ENCODE results near the gene IFFO2.

The IFFO2 gene

DNA sequence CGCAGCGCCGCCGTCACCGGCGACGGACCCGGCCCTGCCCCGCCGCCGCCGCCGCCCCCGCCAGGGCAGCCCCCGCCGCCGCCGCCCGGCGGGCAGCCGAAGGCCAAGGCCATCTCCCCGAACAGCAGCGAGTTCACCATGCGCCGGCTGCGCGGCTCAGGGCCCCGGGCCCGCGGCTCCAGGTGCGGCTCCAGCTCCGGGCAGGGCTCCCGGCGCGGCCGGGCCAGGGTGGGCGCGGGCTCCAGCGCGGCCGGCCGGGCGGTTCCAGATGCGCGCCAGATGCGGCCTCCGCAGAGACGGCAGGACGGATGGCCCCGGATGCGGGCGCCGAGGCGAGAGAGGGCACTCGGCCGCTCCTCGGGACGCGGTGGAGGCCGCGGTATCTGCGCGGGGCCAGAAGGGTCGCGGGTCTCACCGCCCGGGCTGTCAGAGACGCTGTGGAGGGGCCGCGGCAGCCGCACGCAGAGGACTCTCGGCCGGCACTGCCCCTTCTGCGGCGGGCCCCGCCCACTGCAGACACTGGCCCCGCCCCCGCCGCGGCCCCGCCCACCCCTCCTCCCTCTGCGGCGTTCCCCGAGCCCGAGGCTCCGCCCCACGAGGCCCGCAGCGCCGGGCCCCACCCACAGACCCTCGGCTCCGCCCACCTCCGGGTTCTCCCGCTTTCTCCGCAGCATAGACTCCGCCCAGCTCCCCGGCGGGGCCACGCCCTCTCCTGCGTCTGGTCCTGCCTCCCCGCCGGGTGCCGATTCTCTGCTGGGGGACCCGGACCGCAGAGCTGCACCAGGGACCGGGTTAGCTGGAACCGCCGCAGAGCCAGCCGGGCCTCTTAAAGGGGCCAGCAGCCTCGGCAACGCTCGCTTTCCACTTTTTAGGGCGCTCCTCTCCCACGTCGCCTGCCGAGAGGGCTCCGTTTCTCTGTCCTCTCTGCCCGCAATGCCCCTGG is at the start of gene IFFO2:
Gene IFFO2 (minus strand): TSS at position 484 of the 943 bp plus-strand sequence. CDS start 344 bp downstream, at position 140.
- no peaks in the 10 kb centered on the region for H3K27me3 Mint-ChIP-seq
- H3K9me3 Mint-ChIP-seq, result no peaks in the 10 kb centered on the region
- peak within 1 kb of the TSS; percentile 92 for H3K4me3 Mint-ChIP-seq
- no peaks in the 10 kb centered on the region for H3K36me3 Mint-ChIP-seq
- H3K27ac Mint-ChIP-seq, result peak within 1 kb of the TSS; percentile 30
- H3K4me1 Mint-ChIP-seq, result peaks cover 53% of the 10 kb centered on the region

DNA sequence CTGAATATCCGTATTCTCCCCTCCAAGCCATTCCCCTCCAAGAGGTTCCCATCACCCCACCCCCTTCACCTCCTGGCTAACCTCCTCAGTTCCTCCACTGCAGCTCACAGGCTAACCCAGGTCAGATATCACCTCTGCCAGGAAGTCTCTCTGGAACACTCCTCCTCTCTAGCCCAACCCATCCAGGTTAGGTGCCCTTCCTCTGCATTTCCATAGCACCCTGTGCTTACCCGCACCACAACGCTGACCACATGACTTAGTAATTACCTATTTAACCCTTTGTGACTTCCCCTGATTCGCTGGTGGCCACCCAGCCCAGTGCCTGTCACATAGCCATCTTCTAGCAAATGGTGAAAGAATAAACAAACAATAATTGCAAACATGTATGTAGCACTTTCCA is 49.5 kb upstream of the IFFO2 start:
- Mint-ChIP-seq H3K27me3 (no peaks in the 10 kb centered on the region), H3K9me3 (peaks cover 13% of the 10 kb centered on the region), H3K4me3 (no peak overlapping the region), H3K4me1 (peaks cover 33% of the 10 kb centered on the region), H3K36me3 (peaks cover 6% of the 10 kb centered on the region), H3K27ac (peak overlapping the region; percentile 44)

DNA sequence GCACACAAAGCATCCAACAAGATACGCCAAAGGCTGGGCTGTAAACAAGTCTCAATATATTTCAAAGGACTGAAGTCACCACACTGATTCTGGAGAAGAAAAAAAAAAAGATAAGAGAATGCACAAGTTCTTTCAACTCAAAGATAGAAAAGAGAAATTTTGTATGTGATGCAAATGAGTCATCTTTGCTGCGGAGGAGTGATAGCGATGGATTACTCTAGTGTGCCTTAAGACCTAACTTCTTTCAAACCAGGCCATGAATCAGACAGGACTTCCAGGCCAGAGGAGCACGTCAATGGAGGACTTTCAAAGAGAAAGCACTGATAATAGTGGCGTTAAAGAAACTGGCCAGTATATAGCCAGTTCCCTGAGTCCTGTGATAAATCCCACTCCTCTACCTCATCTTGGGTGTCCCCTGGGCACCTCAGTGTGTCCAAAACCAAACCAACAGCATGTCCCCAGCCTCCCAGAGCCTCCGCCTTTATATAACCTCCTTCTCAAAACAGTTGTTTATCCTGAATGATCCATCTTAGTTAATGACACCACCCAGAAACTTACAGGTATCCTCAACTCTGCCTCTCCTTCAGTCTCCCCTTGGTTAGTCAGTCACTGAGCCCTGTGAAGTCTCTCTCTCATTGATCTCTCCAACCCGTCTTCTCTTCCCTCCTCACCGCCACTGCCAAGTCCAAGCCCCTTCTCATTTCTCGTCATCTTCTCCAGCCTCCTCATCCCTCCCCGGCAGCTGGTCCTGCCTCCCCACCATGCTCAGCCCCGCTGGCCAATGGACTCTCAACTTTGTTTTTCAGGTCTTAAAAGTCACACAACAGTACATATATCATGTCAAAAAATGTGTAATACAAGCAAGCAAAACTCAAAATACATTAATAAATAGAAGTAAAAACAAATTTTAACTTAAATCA is 47.2 kb upstream of the IFFO2 start:
- no peaks in the 10 kb centered on the region for H3K27me3 Mint-ChIP-seq
- peaks cover 21% of the 10 kb centered on the region for H3K9me3 Mint-ChIP-seq
- no peak overlapping the region for H3K4me3 Mint-ChIP-seq
- H3K4me1 Mint-ChIP-seq, result peaks cover 16% of the 10 kb centered on the region
- peak overlapping the region; percentile 76 for H3K27ac Mint-ChIP-seq
- peaks cover 7% of the 10 kb centered on the region for H3K36me3 Mint-ChIP-seq

DNA sequence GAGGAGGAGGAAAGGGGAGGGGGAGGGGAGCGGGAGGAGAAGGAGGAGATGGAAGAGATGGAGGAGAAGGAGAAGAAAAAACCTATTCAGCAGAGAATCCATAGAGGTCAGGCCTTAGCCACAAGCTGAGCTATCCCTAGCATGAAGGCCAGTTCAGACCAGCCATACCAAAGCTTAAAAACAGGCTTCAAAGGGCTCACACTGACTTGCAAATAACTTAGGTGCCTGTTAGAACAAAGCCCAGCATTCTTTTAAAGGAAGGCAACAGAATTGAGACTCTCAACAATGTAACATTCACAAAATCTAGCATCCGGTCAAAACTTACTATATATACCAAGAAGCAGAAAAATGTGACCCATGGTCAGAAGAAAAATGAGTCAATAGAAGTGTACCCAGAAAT is 43.6 kb upstream of the IFFO2 start:
- no peak overlapping the region for H3K4me3 Mint-ChIP-seq
- H3K27ac Mint-ChIP-seq, result peak overlapping the region; percentile 35
- H3K4me1 Mint-ChIP-seq, result peaks cover 16% of the 10 kb centered on the region
- H3K9me3 Mint-ChIP-seq, result peaks cover 21% of the 10 kb centered on the region
- H3K27me3 Mint-ChIP-seq, result no peaks in the 10 kb centered on the region
- peaks cover 7% of the 10 kb centered on the region for H3K36me3 Mint-ChIP-seq

DNA sequence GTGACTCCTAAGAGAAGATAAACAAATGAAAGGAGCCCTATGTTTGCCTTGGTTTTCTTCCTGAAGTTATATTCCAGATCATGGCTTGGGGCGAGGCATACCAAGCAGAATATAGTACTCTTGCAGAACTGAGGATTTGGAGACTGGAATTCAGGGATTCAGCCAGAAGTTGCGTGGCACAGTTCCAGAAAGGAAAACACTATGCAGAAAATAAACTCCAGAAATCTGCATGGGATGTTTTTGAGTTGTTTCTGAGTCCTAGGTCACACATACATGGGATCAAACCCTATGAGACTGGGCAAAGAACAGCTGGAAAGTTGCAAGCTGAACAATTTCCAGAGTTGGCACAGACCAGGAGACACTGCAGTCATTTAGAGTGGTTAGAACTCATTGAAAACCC is 42.9 kb upstream of the IFFO2 start:
- no peak overlapping the region for H3K27ac Mint-ChIP-seq
- peaks cover 7% of the 10 kb centered on the region for H3K36me3 Mint-ChIP-seq
- H3K4me3 Mint-ChIP-seq, result no peak overlapping the region
- no peaks in the 10 kb centered on the region for H3K27me3 Mint-ChIP-seq
- H3K4me1 Mint-ChIP-seq, result peaks cover 16% of the 10 kb centered on the region
- peaks cover 21% of the 10 kb centered on the region for H3K9me3 Mint-ChIP-seq

DNA sequence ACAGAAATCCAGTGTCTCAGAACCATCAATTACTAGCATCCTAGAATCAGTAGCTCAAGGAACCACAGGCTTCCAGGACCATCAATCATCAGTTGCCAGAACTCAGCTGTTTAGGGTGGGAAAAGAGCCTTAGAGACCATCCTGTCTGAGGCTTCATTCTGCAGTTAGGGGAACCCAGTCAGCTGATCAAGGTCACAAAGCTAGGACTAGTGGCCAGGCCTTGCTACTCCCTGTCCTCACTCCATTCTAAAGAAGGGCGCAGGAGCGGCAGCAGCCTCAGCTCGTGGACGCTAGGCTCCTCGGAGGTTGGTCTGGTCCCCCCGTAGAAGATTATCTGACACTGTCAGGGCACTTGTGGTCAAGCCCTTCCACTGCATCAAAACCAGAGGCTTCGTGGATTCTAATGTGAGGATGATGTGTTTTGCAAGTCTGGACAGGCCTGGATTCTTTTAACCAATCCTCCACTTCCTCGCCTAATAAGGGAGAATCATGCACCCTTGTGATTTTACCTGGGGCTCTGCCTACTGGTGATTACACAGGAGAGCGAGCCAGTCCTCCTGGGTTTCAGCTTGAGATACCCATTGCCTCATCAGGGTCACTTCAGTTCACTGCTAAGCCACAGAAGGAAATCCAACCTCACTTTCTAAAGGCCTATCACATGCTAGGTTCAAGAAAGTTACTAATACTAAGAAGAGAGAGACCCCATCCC is 41.7 kb upstream of the IFFO2 start:
- Mint-ChIP-seq H3K27ac (no peak overlapping the region), H3K36me3 (peaks cover 7% of the 10 kb centered on the region), H3K4me1 (peaks cover 9% of the 10 kb centered on the region), H3K4me3 (no peak overlapping the region), H3K9me3 (peaks cover 21% of the 10 kb centered on the region), H3K27me3 (no peaks in the 10 kb centered on the region)

DNA sequence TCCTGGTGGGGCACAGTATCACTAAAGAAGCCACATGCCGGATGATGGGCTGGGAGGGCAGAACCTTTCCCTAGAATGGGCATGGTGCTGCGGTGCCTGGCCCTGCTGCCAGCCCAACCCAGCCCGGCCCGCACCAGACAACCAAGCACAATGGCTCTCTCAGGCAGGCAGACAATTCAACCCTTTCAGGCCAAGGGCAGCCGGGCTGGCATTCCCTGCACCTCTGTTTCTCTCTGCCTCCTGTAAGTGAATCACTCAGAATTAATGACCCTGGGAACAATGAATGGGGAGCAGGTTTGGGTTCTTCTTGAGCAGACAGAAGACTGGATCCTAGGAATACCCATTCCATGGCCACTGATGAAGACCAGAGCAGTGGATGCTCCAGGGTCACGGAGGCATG is 41.0 kb upstream of the IFFO2 start:
- no peak overlapping the region for H3K27ac Mint-ChIP-seq
- H3K36me3 Mint-ChIP-seq, result peaks cover 7% of the 10 kb centered on the region
- H3K4me1 Mint-ChIP-seq, result peaks cover 7% of the 10 kb centered on the region
- H3K27me3 Mint-ChIP-seq, result no peaks in the 10 kb centered on the region
- H3K9me3 Mint-ChIP-seq, result peaks cover 21% of the 10 kb centered on the region
- no peak overlapping the region for H3K4me3 Mint-ChIP-seq

DNA sequence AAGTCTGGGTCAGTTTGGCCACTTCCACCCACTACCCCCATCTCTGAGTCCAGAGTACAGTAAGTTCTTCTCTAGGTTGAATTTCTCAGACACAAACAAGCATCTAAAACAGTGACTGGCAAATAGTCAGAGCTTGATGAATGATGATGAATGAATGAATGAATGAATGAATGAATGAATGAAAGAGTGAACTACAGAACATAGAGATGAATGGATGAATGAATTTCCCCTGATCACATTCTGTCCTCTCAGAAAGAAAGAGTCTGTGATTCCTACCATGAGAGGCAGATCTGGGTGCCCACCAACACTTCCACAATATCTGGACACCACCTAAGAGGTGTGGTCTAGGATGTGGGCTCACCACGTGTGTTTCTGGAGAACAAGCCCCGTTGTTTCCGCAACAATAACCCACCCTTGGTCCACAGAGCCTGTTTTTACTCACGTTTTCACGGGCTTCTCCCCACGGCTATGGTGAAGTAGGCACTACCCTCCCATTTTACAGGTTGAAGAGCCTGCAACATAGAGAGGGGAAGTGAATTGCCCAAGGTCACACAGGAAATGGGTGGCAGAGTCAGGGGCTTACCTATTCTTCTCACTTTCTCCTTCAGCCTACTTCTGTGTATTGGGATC is 40.2 kb upstream of the IFFO2 start:
- Mint-ChIP-seq H3K4me3 (no peak overlapping the region), H3K36me3 (peaks cover 7% of the 10 kb centered on the region), H3K4me1 (peaks cover 7% of the 10 kb centered on the region), H3K27me3 (no peaks in the 10 kb centered on the region), H3K27ac (no peak overlapping the region), H3K9me3 (peaks cover 14% of the 10 kb centered on the region)

DNA sequence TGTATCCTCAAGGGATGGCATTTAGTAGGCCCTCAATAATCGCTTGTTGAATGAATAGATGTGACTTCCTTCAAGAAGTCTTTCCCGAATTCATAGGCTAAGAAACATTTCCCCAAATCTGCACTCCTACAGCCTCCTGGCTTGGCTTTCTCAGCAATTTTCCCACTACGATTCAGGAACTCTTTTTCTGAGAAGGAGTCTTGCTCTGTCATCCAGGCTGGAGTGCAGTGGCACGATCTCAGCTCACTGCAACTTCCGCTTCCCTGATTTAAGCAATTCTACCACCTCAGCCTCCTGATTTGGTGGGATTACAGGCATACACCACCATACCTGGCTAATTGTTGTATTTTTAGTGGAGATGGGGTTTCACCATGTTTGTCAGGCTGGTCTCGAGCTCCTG is 37.9 kb upstream of the IFFO2 start:
- H3K36me3 Mint-ChIP-seq, result no peaks in the 10 kb centered on the region
- H3K27ac Mint-ChIP-seq, result no peak overlapping the region
- H3K4me3 Mint-ChIP-seq, result no peak overlapping the region
- no peaks in the 10 kb centered on the region for H3K4me1 Mint-ChIP-seq
- H3K27me3 Mint-ChIP-seq, result no peaks in the 10 kb centered on the region
- no peaks in the 10 kb centered on the region for H3K9me3 Mint-ChIP-seq

DNA sequence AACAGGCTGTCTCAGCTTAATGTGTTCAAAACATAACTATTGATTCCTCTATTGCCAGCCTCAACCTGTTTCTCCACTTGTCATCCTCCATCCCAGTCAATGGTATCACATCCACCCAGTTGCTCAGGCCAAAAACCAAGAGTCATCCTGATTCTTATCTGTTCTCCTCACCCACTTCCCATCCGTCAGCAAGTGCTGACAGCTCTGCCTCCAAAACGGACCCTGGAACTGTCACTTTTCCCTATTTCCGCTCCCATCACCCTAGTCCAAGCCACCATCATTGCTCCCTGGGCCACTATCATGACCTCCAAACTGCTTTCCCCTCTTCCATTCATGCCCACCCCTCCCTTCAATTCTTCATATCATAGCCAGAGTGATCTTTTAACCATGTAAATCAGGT is 36.2 kb upstream of the IFFO2 start:
- Mint-ChIP-seq H3K36me3 (no peaks in the 10 kb centered on the region), H3K27me3 (no peaks in the 10 kb centered on the region), H3K4me3 (no peak overlapping the region), H3K27ac (no peak overlapping the region), H3K4me1 (no peaks in the 10 kb centered on the region), H3K9me3 (no peaks in the 10 kb centered on the region)

DNA sequence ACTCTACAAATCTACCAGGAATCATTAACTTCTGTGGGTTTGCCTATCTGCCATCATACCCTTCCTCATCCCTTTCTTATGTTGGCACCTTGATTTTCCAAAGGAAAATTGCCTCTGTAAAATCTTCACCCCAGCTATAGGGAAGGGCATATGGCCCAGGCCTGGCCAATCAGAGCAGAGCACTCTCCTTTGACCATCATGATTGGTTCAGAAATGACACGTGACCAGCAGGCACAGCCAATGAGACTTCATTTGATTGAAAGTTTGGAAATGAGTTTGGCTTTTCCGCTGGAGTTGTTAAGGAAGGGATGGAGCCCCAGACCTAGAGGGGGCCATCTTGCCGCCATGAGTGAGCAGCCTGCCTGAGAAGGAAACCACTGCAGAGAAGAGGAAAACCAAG is 35.1 kb upstream of the IFFO2 start:
- H3K27me3 Mint-ChIP-seq, result no peaks in the 10 kb centered on the region
- H3K9me3 Mint-ChIP-seq, result no peaks in the 10 kb centered on the region
- no peak overlapping the region for H3K4me3 Mint-ChIP-seq
- no peaks in the 10 kb centered on the region for H3K36me3 Mint-ChIP-seq
- H3K4me1 Mint-ChIP-seq, result no peaks in the 10 kb centered on the region
- H3K27ac Mint-ChIP-seq, result no peak overlapping the region

DNA sequence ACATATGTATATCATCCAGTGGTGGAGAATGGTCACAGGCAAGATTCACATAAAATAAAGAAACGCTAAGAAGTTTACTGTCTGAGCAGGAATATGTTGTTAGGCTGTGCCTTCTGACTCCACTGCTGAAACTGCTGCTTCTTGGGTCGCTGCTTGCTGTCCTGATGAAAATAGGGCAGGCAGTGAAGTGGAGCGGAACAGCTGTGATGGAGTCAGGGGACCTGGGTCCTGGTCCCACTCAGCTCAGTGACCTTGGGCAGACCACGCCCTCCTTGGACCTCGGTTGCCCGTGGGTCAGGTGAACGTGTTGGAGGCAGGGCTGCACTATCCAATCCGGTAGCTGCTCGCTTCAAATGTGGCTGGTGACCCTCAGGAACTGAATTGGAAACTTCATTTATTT is 33.4 kb upstream of the IFFO2 start:
- Mint-ChIP-seq H3K9me3 (no peaks in the 10 kb centered on the region), H3K36me3 (no peaks in the 10 kb centered on the region)

DNA sequence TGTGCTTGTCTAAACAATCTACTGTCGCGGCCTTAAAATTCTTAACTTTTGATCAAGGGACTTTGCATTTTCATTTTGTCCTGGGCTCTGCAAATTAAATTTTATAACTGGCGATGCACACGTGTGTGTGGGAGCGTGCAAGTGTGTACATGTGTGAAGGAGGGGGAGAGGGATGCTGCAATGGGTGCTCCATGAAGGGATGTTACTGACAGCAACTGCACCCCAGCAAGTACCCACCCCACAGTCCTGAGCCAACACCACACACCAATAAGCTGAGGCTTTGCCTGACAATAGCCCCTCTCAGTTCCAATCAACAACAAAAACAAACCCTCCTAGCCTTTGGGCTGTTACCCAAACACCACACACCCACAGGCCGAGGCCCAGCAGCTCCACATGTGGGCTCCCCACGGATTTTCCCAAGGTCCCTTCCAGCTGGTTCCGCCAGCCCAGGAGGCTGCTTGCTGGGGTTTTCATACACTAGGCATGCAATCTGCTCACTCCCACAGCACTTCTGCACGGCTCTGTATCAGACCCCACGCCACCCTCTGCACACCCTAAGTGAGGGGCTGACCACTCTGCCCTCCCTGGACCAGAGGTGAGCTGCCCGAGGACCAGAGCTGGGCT is 32.8 kb upstream of the IFFO2 start:
- H3K27me3 Mint-ChIP-seq, result peaks cover 2% of the 10 kb centered on the region
- no peaks in the 10 kb centered on the region for H3K36me3 Mint-ChIP-seq
- H3K4me1 Mint-ChIP-seq, result no peaks in the 10 kb centered on the region
- H3K9me3 Mint-ChIP-seq, result no peaks in the 10 kb centered on the region
- H3K27ac Mint-ChIP-seq, result no peak overlapping the region
- no peak overlapping the region for H3K4me3 Mint-ChIP-seq

More for the DNA sequence above, 33.4 kb upstream of the IFFO2 start:
- Mint-ChIP-seq H3K27ac (no peak overlapping the region), H3K4me1 (no peaks in the 10 kb centered on the region), H3K27me3 (peaks cover under 1% of the 10 kb centered on the region), H3K4me3 (no peak overlapping the region)

DNA sequence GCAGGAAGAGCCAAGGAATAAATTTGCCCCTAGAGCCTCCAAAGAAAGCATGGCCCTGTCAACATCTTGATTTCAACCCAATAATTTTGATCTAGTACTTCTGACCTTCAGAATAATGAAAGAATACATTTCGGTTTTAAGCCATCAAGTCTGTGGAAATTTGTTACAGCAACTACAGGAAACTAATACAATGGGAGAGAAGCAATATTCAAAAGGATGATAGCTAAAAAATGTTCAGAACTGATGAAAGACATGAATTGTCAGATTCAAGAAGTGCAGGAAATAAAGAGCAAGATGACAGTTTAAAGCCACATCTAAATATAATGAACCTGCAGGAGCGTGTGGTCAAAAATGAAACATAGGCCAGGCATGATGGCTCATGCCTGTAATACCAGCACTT is 24.8 kb upstream of the IFFO2 start:
- Mint-ChIP-seq H3K27me3 (peaks cover 2% of the 10 kb centered on the region), H3K36me3 (peaks cover 8% of the 10 kb centered on the region), H3K27ac (no peak overlapping the region), H3K4me3 (no peak overlapping the region), H3K9me3 (peaks cover 15% of the 10 kb centered on the region), H3K4me1 (no peaks in the 10 kb centered on the region)

DNA sequence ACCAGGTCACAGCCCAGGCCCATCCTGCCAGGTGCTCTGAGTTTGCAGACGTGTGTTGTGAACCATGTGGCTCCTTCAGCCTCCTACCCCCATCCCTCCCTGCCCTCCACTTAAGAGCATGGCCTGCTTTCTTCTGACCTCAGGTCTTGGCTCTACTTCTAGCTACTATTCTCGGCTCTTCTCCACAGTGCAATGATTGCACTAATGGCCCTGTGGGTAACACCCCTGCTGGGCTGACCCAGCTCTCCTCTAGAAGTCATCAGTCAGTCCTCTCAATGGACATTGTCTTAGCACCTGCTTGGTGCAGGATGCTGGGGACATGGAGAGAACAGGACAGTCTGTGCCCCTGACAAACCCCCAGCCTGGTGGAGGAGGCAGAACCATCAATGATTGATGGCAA is 22.2 kb upstream of the IFFO2 start:
- Mint-ChIP-seq H3K4me1 (no peaks in the 10 kb centered on the region), H3K36me3 (peaks cover 8% of the 10 kb centered on the region), H3K27ac (no peak overlapping the region), H3K4me3 (no peak overlapping the region), H3K27me3 (no peaks in the 10 kb centered on the region), H3K9me3 (peaks cover 15% of the 10 kb centered on the region)
